ENCODE data around the gene SIAH1. TPM values are rescaled to one million over a fixed set of nuclear protein-coding genes. Genes with fewer than 3 reads are reported as not detected.

SIAH1 gene
- polyA plus RNA-seq, 1 donor from 2014 or later, result 96.6 TPM

- H3K36me3 ChIP-seq (ENCODE audit: insufficient read depth, low read length), result no peaks in the 10 kb centered on the region
- no peak overlapping the region for H3K27ac ChIP-seq (ENCODE audit: low read length)
These were observed 58.3 kb downstream of the SIAH1 start for GRCh38 chr16:48326915-48327314.

More at GRCh38 chr16:48326915-48327314, 58.3 kb downstream of the SIAH1 start:
- H2AFZ ChIP-seq (ENCODE audit: low read depth, low read length), result no peak overlapping the region
- H3K4me2 ChIP-seq (ENCODE audit: low read length), result no peak overlapping the region
- H3K9me2 ChIP-seq (ENCODE audit: insufficient read depth, low read length), result no peaks in the 10 kb centered on the region
- H3K4me3 ChIP-seq (ENCODE audit: low read length), result no peak overlapping the region
- no peak for TF ChIP-seq CTCF (IDR thresholded peaks at IDR 0.05; ENCODE audit: poor library complexity, severe bottlenecking)
- TF ChIP-seq SMC3 (conservative IDR thresholded peaks at IDR 0.05; ENCODE audit: poor library complexity), result no peak
- no peak for TF ChIP-seq MXI1 (conservative IDR thresholded peaks at IDR 0.05; ENCODE audit: poor library complexity, severe bottlenecking)
- TF ChIP-seq TAF1 (IDR thresholded peaks at IDR 0.05; ENCODE audit: low read depth), result no peak
- no peak for TF ChIP-seq RAD21 (conservative IDR thresholded peaks at IDR 0.05)
- no peak for TF ChIP-seq EZH2 (IDR thresholded peaks at IDR 0.05; ENCODE audit: borderline replicate concordance, insufficient read depth, low read length, poor library complexity, severe bottlenecking)
- TF ChIP-seq POLR2AphosphoS5 (IDR thresholded peaks at IDR 0.05), result no peak
- TF ChIP-seq EP300 (conservative IDR thresholded peaks at IDR 0.05; ENCODE audit: poor library complexity, severe bottlenecking), result no peak
- TF ChIP-seq REST (IDR thresholded peaks at IDR 0.05; ENCODE audit: borderline replicate concordance), result no peak
- H3K9me3 ChIP-seq (ENCODE audit: low read length), result no peaks in the 10 kb centered on the region
- H3F3A ChIP-seq (ENCODE audit: insufficient read depth, low read length, poor library complexity, severe bottlenecking), result no peaks in the 10 kb centered on the region
- no peak overlapping the region for H3K9ac ChIP-seq (ENCODE audit: low read length)
- no peaks in the 10 kb centered on the region for H3K27me3 ChIP-seq (ENCODE audit: insufficient read depth, low read depth, low read length)
- H3K79me2 ChIP-seq (replicated peaks; ENCODE audit: insufficient read depth, low read length), result no peaks in the 10 kb centered on the region
- H4K20me1 ChIP-seq (ENCODE audit: insufficient read depth), result no peaks in the 10 kb centered on the region

Data from neural cell (in vitro differentiated cells).